ENCODE measurements around the gene LIMS1. TPM values are rescaled to one million over a fixed set of nuclear protein-coding genes. Genes with fewer than 3 reads are reported as not detected.

LIMS1 gene
- total RNA-seq, 2 experiments from 2014 or later, result 18.5 to 21.3 TPM

- no peaks in the 10 kb centered on the region for H3K36me3 ChIP-seq (ENCODE audit: insufficient read depth, low read length)
- no peak overlapping the region for H3K4me3 ChIP-seq (ENCODE audit: low read length)
- H3K27ac ChIP-seq (ENCODE audit: low read depth in 1 of 2, low read length in 2 of 2), result no peak overlapping the region
- no peak overlapping the region for H3K27ac Mint-ChIP-seq
- H3K27me3 ChIP-seq (ENCODE audit: control insufficient read depth in 1 of 2, insufficient read depth in 2 of 2, low read length in 2 of 2), result no peaks in the 10 kb centered on the region
- TF ChIP-seq CTCF (IDR thresholded peaks at IDR 0.05), result no peak
- H3K4me1 Mint-ChIP-seq (ENCODE audit: low read depth), result peaks cover 22% of the 10 kb centered on the region
- intact Hi-C loops (cut with DNase I, micrococcal nuclease), result loop anchor here (10.0 kb wide), 3 partner anchors 51 to 651 kb away; partner anchors contain the start of gene LIMS1 (in 1 of the 2)
- no peak overlapping the region for H3K4me3 Mint-ChIP-seq
- no peaks in the 10 kb centered on the region for H3K36me3 Mint-ChIP-seq (ENCODE audit: low read depth)
- no peaks in the 10 kb centered on the region for H3K27me3 Mint-ChIP-seq
- POLR2A ChIA-PET, result no interaction called here
- no peaks in the 10 kb centered on the region for H3K9me3 Mint-ChIP-seq
- H3K9me3 ChIP-seq (ENCODE audit: control insufficient read depth in 1 of 2, insufficient read depth in 1 of 2, low read length in 2 of 2), result no peaks in the 10 kb centered on the region
- peaks cover 4% of the 10 kb centered on the region for H3K4me1 ChIP-seq (ENCODE audit: insufficient read depth, low read length)
- DNase-seq (no peak), ATAC-seq (ENCODE audit: poor library complexity) (no peak)
- CTCF ChIA-PET, result interaction anchor here (1.4 kb wide), 1 partner anchor 50 kb away, joined by 5 read pairs; no protein-coding TSS in a partner anchor
These were observed 51.8 kb downstream of the LIMS1 start for GRCh38 chr2:108586116-108586515.

GRCh38 chr2:108586631-108587030, 52.4 kb downstream of the LIMS1 start:
- intact Hi-C loops (cut with DNase I, micrococcal nuclease), result loop anchor here (10.0 kb wide), 3 partner anchors 52 to 652 kb away; partner anchors contain the start of gene LIMS1 (in 1 of the 2)
- ChIA-PET POLR2A (no interaction called here), CTCF (interaction anchor here (1.4 kb wide), 1 partner anchor 50 kb away, joined by 5 read pairs; no protein-coding TSS in a partner anchor)
- Mint-ChIP-seq H3K9me3 (no peaks in the 10 kb centered on the region), H3K4me1 (ENCODE audit: low read depth) (peaks cover 22% of the 10 kb centered on the region), H3K4me3 (no peak overlapping the region), H3K27ac (no peak overlapping the region), H3K27me3 (no peaks in the 10 kb centered on the region), H3K36me3 (ENCODE audit: low read depth) (no peaks in the 10 kb centered on the region)
- no peaks in the 10 kb centered on the region for H3K9me3 ChIP-seq (ENCODE audit: control insufficient read depth in 1 of 2, insufficient read depth in 1 of 2, low read length in 2 of 2)
- peaks cover 4% of the 10 kb centered on the region for H3K4me1 ChIP-seq (ENCODE audit: insufficient read depth, low read length)
- no peak overlapping the region for H3K27ac ChIP-seq (ENCODE audit: low read depth in 1 of 2, low read length in 2 of 2)
- ATAC-seq (ENCODE audit: poor library complexity) (no peak), DNase-seq (no peak)
- H3K27me3 ChIP-seq (ENCODE audit: control insufficient read depth in 1 of 2, insufficient read depth in 2 of 2, low read length in 2 of 2), result no peaks in the 10 kb centered on the region
- TF ChIP-seq CTCF (IDR thresholded peaks at IDR 0.05), result no peak
- H3K4me3 ChIP-seq (ENCODE audit: low read length), result no peak overlapping the region
- H3K36me3 ChIP-seq (ENCODE audit: insufficient read depth, low read length), result no peaks in the 10 kb centered on the region

- ChIA-PET CTCF (no interaction called here), POLR2A (interaction anchor here (0.6 to 0.9 kb wide), 2 partner anchors 18 to 23 kb away, joined by 3 to 4 read pairs; no protein-coding TSS in a partner anchor)
- Histone ChIP-seq H3K36me3 (ENCODE audit: insufficient read depth, low read length) (no peaks in the 10 kb centered on the region), H3K27ac (ENCODE audit: low read depth in 1 of 2, low read length in 2 of 2) (peak overlapping the region in 1 of 2 donors; percentile 13), H3K27me3 (ENCODE audit: control insufficient read depth in 1 of 2, insufficient read depth in 2 of 2, low read length in 2 of 2) (no peaks in the 10 kb centered on the region), H3K4me3 (ENCODE audit: low read length) (no peak overlapping the region), H3K4me1 (ENCODE audit: insufficient read depth, low read length) (peaks cover 4% of the 10 kb centered on the region), H3K9me3 (ENCODE audit: control insufficient read depth in 1 of 2, insufficient read depth in 1 of 2, low read length in 2 of 2) (no peaks in the 10 kb centered on the region)
- no peaks in the 10 kb centered on the region for H3K27me3 Mint-ChIP-seq
- no peak for TF ChIP-seq CTCF (IDR thresholded peaks at IDR 0.05)
- no peak for ATAC-seq (ENCODE audit: poor library complexity)
- H3K36me3 Mint-ChIP-seq (ENCODE audit: low read depth), result no peaks in the 10 kb centered on the region
- H3K27ac Mint-ChIP-seq, result peak overlapping the region; percentile 53
- H3K4me1 Mint-ChIP-seq (ENCODE audit: low read depth), result peaks cover 22% of the 10 kb centered on the region
- intact Hi-C loops (cut with DNase I, micrococcal nuclease), result loop anchor here (10.0 kb wide), 3 partner anchors 53 to 653 kb away; partner anchors contain the start of gene LIMS1 (in 1 of the 2)
- peak in 1 of 14 experiments; percentile 38 for DNase-seq
- no peaks in the 10 kb centered on the region for H3K9me3 Mint-ChIP-seq
- no peak overlapping the region for H3K4me3 Mint-ChIP-seq
These were observed 53.4 kb downstream of the LIMS1 start for GRCh38 chr2:108587621-108588020.
